ENCODE results near the gene NOC4L.

NOC4L gene

GRCh38 chr12:132158677-132159554 lies 14.7 kb downstream of the NOC4L start:
- peak; percentile 7 for DNase-seq

DNA sequence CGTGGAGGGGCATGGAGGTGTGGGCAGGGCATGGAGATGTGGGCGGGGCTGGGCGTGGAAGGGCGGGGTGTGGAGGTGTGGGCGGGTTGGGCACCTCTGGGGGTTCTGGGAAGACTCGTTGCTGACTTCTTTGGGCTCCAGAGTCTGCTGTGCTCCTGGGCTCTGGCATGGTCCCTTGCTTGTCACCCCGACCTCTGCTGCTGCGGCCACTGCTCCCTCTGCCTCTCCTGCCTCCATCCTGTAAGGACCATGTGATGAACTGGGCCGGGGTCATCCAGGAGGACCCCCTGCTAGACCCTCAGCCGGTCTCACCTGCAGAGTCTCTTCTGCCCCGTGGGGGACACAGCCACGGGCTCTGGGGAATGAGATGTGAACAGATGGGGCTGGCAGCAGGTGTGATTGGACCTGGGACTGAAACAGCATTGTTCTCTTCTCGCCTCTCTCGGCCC lies 15.3 kb downstream of the NOC4L start:
- peak; percentile 5 for DNase-seq

DNA sequence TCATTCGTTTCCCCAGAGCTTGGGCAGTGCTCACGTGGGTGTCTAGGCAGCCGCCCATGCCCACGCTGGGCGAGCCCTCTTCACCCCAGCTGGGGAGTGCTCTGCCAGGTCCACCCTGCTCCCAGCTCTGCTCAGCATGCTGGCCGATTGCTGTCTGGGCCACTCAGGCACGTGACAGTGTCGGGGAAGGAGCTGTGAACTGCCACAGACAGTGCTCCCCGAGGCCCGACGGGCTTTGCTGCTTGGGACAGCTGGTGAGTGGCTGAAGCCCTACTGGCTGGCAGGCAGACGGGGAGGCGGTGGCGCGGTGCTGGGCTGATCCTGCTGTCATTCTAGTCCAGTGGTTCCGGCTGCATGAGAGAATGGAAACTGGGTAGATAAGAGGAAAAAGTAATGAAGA lies 15.8 kb downstream of the NOC4L start:
- DNase-seq = peak; percentile 5

GRCh38 chr12:132160601-132161035 lies 16.4 kb downstream of the NOC4L start:
- DNase-seq = peak; percentile 9

DNA sequence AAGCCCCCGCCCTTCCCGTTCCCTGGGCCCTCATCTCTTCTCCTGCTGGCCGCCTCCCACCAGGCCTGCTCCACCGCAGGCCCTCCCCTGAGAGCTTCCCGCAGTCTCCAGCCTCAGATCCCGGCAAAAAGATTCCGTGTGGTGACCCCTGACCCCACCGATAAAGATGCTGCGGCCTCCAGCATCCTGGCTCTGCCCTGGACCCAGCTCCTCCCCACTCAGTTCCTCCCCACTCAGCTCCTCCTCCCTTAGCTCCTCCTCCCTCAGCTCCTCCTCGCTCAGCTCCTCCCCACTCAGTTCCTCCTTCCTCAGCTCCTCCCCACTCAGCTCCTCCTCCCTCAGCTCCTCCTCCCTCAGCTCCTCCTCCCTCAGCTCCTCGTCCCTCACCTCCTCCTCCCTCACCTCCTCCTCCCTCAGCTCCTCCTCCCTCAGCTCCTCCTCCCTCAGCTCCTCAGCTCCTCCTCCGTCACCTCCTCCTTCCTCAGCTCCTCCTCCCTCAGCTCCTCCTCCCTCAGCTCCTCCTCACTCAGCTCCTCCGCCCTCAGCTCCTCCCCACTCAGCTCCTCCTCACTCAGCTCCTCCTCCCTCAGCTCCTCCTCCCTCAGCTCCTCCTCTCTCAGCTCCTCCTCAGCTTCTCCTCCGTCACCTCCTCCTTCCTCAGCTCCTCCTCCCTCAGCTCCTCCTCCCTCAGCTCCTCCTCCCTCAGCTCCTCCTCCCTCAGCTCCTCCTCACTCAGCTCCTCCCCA lies 17.0 kb downstream of the NOC4L start:
- peak; percentile 8 for DNase-seq

GRCh38 chr12:132161796-132162507 lies 17.7 kb downstream of the NOC4L start:
- DNase-seq = peak; percentile 9

DNA sequence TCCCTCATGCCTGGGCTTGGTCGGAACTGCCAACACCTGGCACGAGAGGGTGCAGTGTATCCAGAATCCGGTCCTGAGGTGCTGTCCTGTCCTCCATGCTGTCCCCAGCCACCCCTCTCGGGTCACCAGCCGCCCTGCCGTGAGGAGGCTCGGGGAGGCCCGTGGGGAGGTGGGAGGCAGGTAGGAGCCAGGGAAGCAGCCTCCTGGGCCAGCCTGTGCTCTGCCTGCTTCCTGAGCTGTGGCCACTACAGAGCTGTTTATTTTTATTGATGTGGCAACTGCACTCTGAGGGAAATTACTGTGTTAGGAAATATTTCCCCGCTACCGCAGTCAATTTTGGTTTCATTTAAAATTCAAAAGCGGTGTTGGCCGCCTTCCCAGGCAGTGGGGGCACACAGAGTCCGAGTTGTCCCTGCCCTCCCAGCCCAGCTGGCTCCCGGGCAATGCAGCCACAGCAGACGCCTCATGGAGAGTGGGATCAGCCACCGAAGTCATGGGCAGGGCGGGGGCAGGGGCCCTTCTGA lies 18.3 kb downstream of the NOC4L start:
- DNase-seq = peak; percentile 11

- peak; percentile 11 for DNase-seq
These were observed 19.0 kb downstream of the NOC4L start for GRCh38 chr12:132163041-132163910.

GRCh38 chr12:132163911-132164288 lies 19.6 kb downstream of the NOC4L start:
- peak; percentile 10 for DNase-seq

- DNase-seq = no peak
These were observed 20.2 kb downstream of the NOC4L start for GRCh38 chr12:132164426-132164825.

DNA sequence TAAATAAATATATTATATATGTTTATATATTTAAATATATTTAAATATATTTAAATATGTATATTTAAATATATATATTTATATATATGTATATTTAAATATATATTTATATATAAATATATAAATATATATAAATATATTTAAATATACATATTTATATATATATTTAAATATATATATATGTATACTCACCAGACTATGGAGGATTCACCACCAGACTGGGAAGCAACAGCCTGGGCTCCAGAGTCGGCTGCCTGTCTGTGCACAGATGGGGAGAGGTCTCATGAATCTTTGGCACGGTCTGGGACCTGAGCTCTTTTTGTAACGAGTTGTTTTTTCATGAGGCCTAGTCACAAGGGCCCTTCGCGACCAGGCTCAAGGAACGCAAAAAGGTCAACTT lies 21.3 kb downstream of the NOC4L start:
- no peak for DNase-seq

DNA sequence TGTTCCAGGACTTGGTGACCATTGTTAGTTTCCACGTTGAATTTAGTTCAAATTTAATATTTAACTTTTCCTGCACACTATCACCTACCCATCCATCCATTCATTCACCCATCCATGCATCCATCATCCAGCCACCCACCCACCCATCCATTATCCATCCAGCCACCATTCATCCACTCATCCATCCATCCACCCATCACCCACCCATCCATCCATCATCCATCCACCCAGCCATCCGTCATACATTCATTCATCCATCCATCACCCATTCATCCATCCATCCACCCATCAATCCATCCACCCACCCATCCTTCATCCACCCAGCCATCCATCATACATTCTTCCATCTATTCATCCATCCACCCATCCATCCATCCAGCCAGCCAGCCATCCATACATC lies 21.8 kb downstream of the NOC4L start:
- DNase-seq = no peak

DNA sequence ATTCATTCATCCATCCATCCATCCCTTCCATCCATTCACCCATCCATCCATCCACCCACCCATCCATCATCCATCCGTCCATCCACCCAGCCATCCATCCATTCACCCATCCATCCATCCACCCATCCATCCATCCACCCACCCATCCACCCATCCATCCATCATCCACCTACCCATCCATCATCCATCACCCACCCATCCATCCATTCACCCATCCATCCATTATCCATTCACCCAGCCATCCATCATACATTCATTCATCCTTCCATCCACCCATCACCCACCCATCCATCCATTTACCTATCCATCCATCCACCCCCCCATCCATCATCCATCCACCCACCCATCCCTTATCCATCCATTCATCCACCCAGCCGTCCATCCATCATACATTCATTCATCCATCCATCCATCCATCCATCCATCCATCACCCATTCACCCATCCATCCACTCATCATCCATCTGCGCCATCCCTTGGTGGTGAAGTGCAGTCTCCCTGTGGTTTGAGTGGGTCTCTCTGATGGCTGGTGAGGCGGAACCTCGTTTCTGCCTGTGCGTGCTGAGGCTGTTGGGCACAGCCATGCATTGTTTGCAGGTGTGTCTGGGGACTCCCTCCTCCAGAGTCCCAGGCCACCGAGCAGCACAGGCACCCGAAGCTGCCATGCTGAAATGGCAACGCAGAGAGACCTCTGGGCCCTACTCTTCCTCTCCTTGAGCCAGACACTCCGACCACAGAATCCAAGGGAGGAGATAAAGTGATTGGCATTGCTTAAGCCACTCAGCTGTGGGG lies 22.7 kb downstream of the NOC4L start:
- no peak for DNase-seq

- DNase-seq = peak; percentile 27
These were observed 23.5 kb downstream of the NOC4L start for GRCh38 chr12:132167611-132168310.

- peak; percentile 8 for DNase-seq
These were observed 24.2 kb downstream of the NOC4L start for GRCh38 chr12:132168311-132169031.

DNA sequence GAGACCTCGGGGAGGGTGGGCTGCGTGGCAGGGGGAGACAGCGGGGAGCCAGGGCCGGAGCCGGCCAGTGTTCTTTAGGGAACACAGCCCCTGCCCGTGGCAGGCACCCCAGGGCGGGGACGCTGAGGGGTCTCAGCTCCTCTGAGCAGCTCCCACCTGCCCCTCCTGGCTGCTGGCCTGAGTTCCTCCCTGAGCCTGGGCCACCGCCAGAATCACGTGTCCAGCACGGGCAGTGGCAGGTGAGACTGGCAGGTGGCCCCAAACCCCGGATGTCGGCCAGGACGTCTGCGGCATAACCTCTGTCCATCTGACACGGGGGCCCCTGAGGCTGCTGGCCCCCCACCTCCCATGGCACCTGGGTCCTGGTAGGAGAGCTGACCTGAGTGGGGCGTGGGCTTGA lies 25.1 kb downstream of the NOC4L start:
- peak; percentile 8 for DNase-seq

- DNase-seq = peak; percentile 4
These were observed 25.9 kb downstream of the NOC4L start for GRCh38 chr12:132170094-132170636.

- peak; percentile 10 for DNase-seq
These were observed 26.5 kb downstream of the NOC4L start for GRCh38 chr12:132170637-132171292.
